H9 (cell line): Measurements from ENCODE around the gene BAAT. TPM values are rescaled to one million over a fixed set of nuclear protein-coding genes. Genes with fewer than 3 reads are reported as not detected.

Experiments
- DNase-seq: peaks from one replicate; pipeline ENCODE4 v3.0.0-alpha.2; 2017
- H2AFZ ChIP-seq: one replicate; pipeline ENCODE4 v1.6.1; 2013; ENCODE audit warnings: mild to moderate bottlenecking, low read length, control low read depth, moderate library complexity
- H2AK5ac ChIP-seq: 2 replicates; pipeline ENCODE4 v1.6.1; 2013; ENCODE audit warnings: low read length, control low read depth, mixed read lengths; ENCODE audit not compliant: insufficient read length
- H2BK120ac ChIP-seq: one replicate; pipeline ENCODE4 v1.6.1; 2013; ENCODE audit warnings: low read depth, mild to moderate bottlenecking, low read length, control low read depth, inconsistent platforms; ENCODE audit not compliant: poor library complexity, severe bottlenecking
- H2BK12ac ChIP-seq: 2 replicates; pipeline ENCODE4 v1.6.1; 2013; ENCODE audit warnings: low read length, control low read depth, mixed read lengths, low read depth; ENCODE audit not compliant: insufficient read length
- H2BK15ac ChIP-seq: 2 replicates; pipeline ENCODE4 v1.6.1; 2013; ENCODE audit warnings: low read depth, low read length, control low read depth
- H2BK20ac ChIP-seq: one replicate; pipeline ENCODE4 v1.6.1; 2013; ENCODE audit warnings: low read depth, mild to moderate bottlenecking, low read length, control low read depth, inconsistent platforms; ENCODE audit not compliant: poor library complexity, severe bottlenecking
- H2BK5ac ChIP-seq: 2 replicates; pipeline ENCODE4 v1.6.1; 2013; ENCODE audit warnings: low read length, control low read depth, mixed read lengths; ENCODE audit not compliant: insufficient read length
- H3K14ac ChIP-seq: 2 replicates; pipeline ENCODE4 v1.6.1; 2013; ENCODE audit warnings: low read length, control low read depth; ENCODE audit not compliant: insufficient read depth
- H3K18ac ChIP-seq: 2 replicates; pipeline ENCODE4 v1.6.1; 2013; ENCODE audit warnings: low read depth, mild to moderate bottlenecking, mixed read lengths, low read length, control low read depth; ENCODE audit not compliant: insufficient read length
- H3K23ac ChIP-seq: 2 replicates; pipeline ENCODE4 v1.6.1; 2013; ENCODE audit warnings: low read length, control low read depth, mixed read lengths, low read depth; ENCODE audit not compliant: insufficient read length
- H3K23me2 ChIP-seq: 2 replicates; pipeline ENCODE4 v1.6.1; 2013; ENCODE audit warnings: low read depth, mild to moderate bottlenecking, mixed read lengths, low read length, control low read depth; ENCODE audit not compliant: insufficient read length, poor library complexity, severe bottlenecking
- H3K27ac ChIP-seq: 2 replicates; pipeline ENCODE4 v1.5.1; 2013; ENCODE audit warnings: low read length, control low read depth, mixed read lengths, low read depth; ENCODE audit not compliant: insufficient read length
- H3K27me3 ChIP-seq: 2 replicates; pipeline ENCODE4 v1.6.1; 2013; ENCODE audit warnings: low read length, control low read depth, inconsistent platforms; ENCODE audit not compliant: insufficient read depth
- H3K4ac ChIP-seq: 2 replicates; pipeline ENCODE4 v1.6.1; 2013; ENCODE audit warnings: low read depth, mild to moderate bottlenecking, control low read depth, inconsistent platforms, low read length, moderate library complexity
- H3K4me1 ChIP-seq: 2 replicates; pipeline ENCODE4 v1.6.1; 2013; ENCODE audit warnings: low read length, control low read depth, inconsistent platforms; ENCODE audit not compliant: insufficient read depth
- H3K4me2 ChIP-seq: 2 replicates; pipeline ENCODE4 v1.6.1; 2013; ENCODE audit warnings: low read length, control low read depth, mixed read lengths; ENCODE audit not compliant: insufficient read length, insufficient read depth
- H3K56ac ChIP-seq: 2 replicates; pipeline ENCODE4 v1.6.1; 2013; ENCODE audit warnings: low read depth, mild to moderate bottlenecking, mixed read lengths, low read length, control low read depth; ENCODE audit not compliant: insufficient read length
- H3K79me1 ChIP-seq: 2 replicates; pipeline ENCODE4 v1.6.1; 2013; ENCODE audit warnings: low read depth, mild to moderate bottlenecking, moderate library complexity, low read length, control low read depth, inconsistent platforms; ENCODE audit not compliant: insufficient read depth, poor library complexity, severe bottlenecking
- H3K79me2 ChIP-seq: 2 replicates; pipeline ENCODE4 v1.6.1; 2013; ENCODE audit warnings: low read length, control low read depth, inconsistent platforms; ENCODE audit not compliant: insufficient read depth
- H3K9ac ChIP-seq: 2 replicates; pipeline ENCODE4 v1.6.1; 2013; ENCODE audit warnings: low read length, control low read depth, mixed read lengths; ENCODE audit not compliant: insufficient read length; ENCODE audit errors: extremely low read depth
- H3K9me3 ChIP-seq: one replicate; pipeline ENCODE4 v1.6.1; 2013; ENCODE audit warnings: low read depth, low read length, inconsistent platforms; ENCODE audit not compliant: control insufficient read depth
- H3T11ph ChIP-seq: one replicate; pipeline ENCODE4 v1.6.1; 2013; ENCODE audit warnings: mild to moderate bottlenecking, low read length, control low read depth, inconsistent platforms
- H4K20me1 ChIP-seq: one replicate; pipeline ENCODE4 v1.6.1; 2013; ENCODE audit not compliant: control insufficient read depth, insufficient read length, insufficient read depth
- H4K5ac ChIP-seq: 2 replicates; pipeline ENCODE4 v1.6.1; 2013; ENCODE audit warnings: low read depth, mild to moderate bottlenecking, mixed read lengths, low read length, control low read depth; ENCODE audit not compliant: insufficient read length
- H4K8ac ChIP-seq: replicated peaks from 2 replicates; pipeline ENCODE4 v1.6.1; 2013; ENCODE audit warnings: low read length, control low read depth, mixed read lengths, low read depth; ENCODE audit not compliant: insufficient read length
- H4K91ac ChIP-seq: 2 replicates; pipeline ENCODE4 v1.6.1; 2013; ENCODE audit warnings: low read depth, mild to moderate bottlenecking, moderate library complexity, mixed read lengths, low read length, control low read depth; ENCODE audit not compliant: insufficient read length
- H3K27ac Mint-ChIP-seq, 3 experiments: 2 replicates in 2 of 3; 3 replicates in 1 of 3; pipeline ENCODE4 v1.8.0; 2020 to 2021; ENCODE audit warnings: mixed read lengths in 3 of 3, mild to moderate bottlenecking in 1 of 3, moderate library complexity in 1 of 3
- H3K27me3 Mint-ChIP-seq: 2 replicates; pipeline ENCODE4 v1.8.0; 2021; ENCODE audit warnings: low read depth, mild to moderate bottlenecking, moderate library complexity, mixed read lengths
- H3K36me3 Mint-ChIP-seq, 3 experiments: 2 replicates in 2 of 3; 3 replicates in 1 of 3; pipeline ENCODE4 v1.8.0; 2020 to 2021; ENCODE audit warnings: low read depth in 3 of 3, mixed read lengths in 3 of 3; ENCODE audit not compliant: insufficient read depth in 1 of 3
- H3K4me1 Mint-ChIP-seq, 2 experiments: 2 replicates each; pipeline ENCODE4 v1.8.0; 2020; ENCODE audit warnings: mixed read lengths in 2 of 2
- H3K4me3 Mint-ChIP-seq, 2 experiments: 2 replicates in 1 of 2; 3 replicates in 1 of 2; pipeline ENCODE4 v1.8.0; 2020 to 2021; ENCODE audit warnings: mild to moderate bottlenecking in 2 of 2, mixed read lengths in 2 of 2, moderate library complexity in 1 of 2
- H3K9me3 Mint-ChIP-seq, 2 experiments: 2 replicates in 1 of 2; 3 replicates in 1 of 2; pipeline ENCODE4 v1.8.0; 2020; ENCODE audit warnings: mild to moderate bottlenecking in 2 of 2, mixed read lengths in 2 of 2, moderate library complexity in 1 of 2
- CTCF ChIP-seq: fragments of 200-600 bp; sonication (generic); conservative IDR thresholded peaks from 3 replicates; pipeline ENCODE4 v1.8.0; 2021; ENCODE audit warnings: antibody characterized with exemption, mild to moderate bottlenecking
- WGBS: extraction: QIAGEN DNeasy Blood & Tissue Kit; methylation state at CpG from one replicate; pipeline ENCODE4 v1.1.7; 2013; ENCODE audit warnings: missing lambda C conversion rate, low lambda C conversion rate, mixed read lengths; ENCODE audit not compliant: insufficient read length; ENCODE audit errors: extremely low coverage; 5-methylcytosine and 5-hydroxymethylcytosine counted together
- total RNA-seq: library from RNA; stranded (reverse); gene quantifications from 2 replicates; pipeline ENCODE4 v1.2.1, GENCODE V29; 2021

The BAAT gene
- total RNA-seq, 1 experiment from 2014 or later: 0.09 TPM

GRCh38 chr9:101333490-101333889 is 51.3 kb downstream of the BAAT start:
- no peaks in the 10 kb centered on the region for H3K4me1 ChIP-seq
- H3K14ac ChIP-seq: no peak overlapping the region
- no peaks in the 10 kb centered on the region for H4K20me1 ChIP-seq
- no peak overlapping the region for H2BK20ac ChIP-seq
- no peak overlapping the region for H2AK5ac ChIP-seq
- no peak overlapping the region for H3K23ac ChIP-seq
- H2AFZ ChIP-seq: no peak overlapping the region
- no peak overlapping the region for H3K4me2 ChIP-seq
- DNase-seq: no peak
- no peaks in the 10 kb centered on the region for H3K79me1 ChIP-seq
- no peaks in the 10 kb centered on the region for H3K23me2 ChIP-seq
- no peak overlapping the region for H3K18ac ChIP-seq
- H3K79me2 ChIP-seq: no peaks in the 10 kb centered on the region
- no CpG with 5 or more reads among the region's 4 CpGs for WGBS
- H3K27ac ChIP-seq: no peak overlapping the region
- no peak overlapping the region for H4K8ac ChIP-seq
- no peak overlapping the region for H3T11ph ChIP-seq
- no peak overlapping the region for H4K91ac ChIP-seq
- TF ChIP-seq CTCF: no peak
- H2BK5ac ChIP-seq: no peak overlapping the region
- no peak overlapping the region for H2BK120ac ChIP-seq
- H3K36me3 Mint-ChIP-seq: peaks cover 0 to 6% (median 0%) of the 10 kb centered on the region in 3 experiments; a peak in 2 of 7 replicates
- no peak overlapping the region for H3K4ac ChIP-seq
- H3K4me1 Mint-ChIP-seq: peaks cover 4 to 5% of the 10 kb centered on the region in 2 experiments
- H3K9me3 ChIP-seq: no peaks in the 10 kb centered on the region
- H3K9me3 Mint-ChIP-seq: peaks cover 0 to 4% of the 10 kb centered on the region in 2 experiments; a peak in 2 of 5 replicates
- no peaks in the 10 kb centered on the region; the same call in 1 of the 2 replicates for H3K27me3 Mint-ChIP-seq
- H3K56ac ChIP-seq: no peak overlapping the region
- no peak overlapping the region for H2BK15ac ChIP-seq
- no peak overlapping the region for H2BK12ac ChIP-seq
- no peak overlapping the region for H3K9ac ChIP-seq
- H4K5ac ChIP-seq: no peak overlapping the region
- H3K4me3 Mint-ChIP-seq: no peak overlapping the region
- no peak overlapping the region for H3K27ac Mint-ChIP-seq
- no peaks in the 10 kb centered on the region for H3K27me3 ChIP-seq
